ENCODE measurements around the gene ADARB2.

DNA sequence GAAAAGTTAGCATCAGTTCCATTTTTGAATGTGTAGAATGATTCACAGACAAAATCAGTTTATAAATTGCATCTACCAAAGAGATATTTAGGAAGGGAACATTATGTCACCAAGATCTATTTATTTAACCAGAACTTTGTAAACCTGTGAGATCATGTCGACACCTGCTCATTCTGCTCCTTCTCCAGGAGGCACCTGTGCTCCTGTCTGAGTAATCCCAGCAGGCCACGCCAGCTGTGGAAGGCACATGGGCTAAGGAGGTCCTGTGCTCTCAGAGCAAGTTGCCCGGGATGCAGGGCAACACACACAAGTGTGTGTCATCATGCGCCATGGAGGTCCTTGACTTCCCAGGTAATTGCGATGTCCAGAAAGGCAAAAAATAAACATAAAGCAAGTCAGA lies 45.5 kb upstream of the ADARB2 start:
- TF ChIP-seq CTCF (IDR thresholded peaks at IDR 0.05; ENCODE audit: poor library complexity): no peak
- no peak for TF ChIP-seq EZH2 (IDR thresholded peaks at IDR 0.05; ENCODE audit: borderline replicate concordance)
- no peak for TF ChIP-seq EZH2phosphoT487 (IDR thresholded peaks at IDR 0.05; ENCODE audit: low read depth, severe bottlenecking, unreplicated experiment)

Data from hepatocyte (in vitro differentiated cells).